Lower leg skin (tissue), 4 donors: ENCODE results near the gene CDH13. TPM values are rescaled to one million over a fixed set of nuclear protein-coding genes. Genes with fewer than 3 reads are reported as not detected.

Source experiments
- DNase-seq, 2 donors: peaks; one replicate each; pipeline ENCODE4 v3.0.0-alpha.2; 2019; ENCODE audit warnings: low spot score in 2 of 2
- H3K4me3 ChIP-seq: fragments of 200-600 bp; sonication (generic); 2 replicates; pipeline ENCODE4 v1.5.1; 2017; ENCODE audit warnings: mild to moderate bottlenecking, low read depth; ENCODE audit not compliant: poor library complexity, severe bottlenecking
- CTCF ChIP-seq, 3 donors: fragments of 450-650 bp; IDR thresholded peaks; one replicate each; pipeline ENCODE4 v1.5.1; 2016; ENCODE audit warnings: antibody characterized with exemption in 3 of 3, mild to moderate bottlenecking in 3 of 3, moderate library complexity in 2 of 3
- POLR2A ChIP-seq, 2 donors: fragments of 450-650 bp; IDR thresholded peaks; one replicate each; pipeline ENCODE4 v1.6.1; 2016 to 2017; ENCODE audit warnings: antibody characterized with exemption in 2 of 2, mild to moderate bottlenecking in 1 of 2, moderate library complexity in 1 of 2
- WGBS, 2 donors: methylation state at CpG; one replicate each; pipeline ENCODE4 v1.1.5; 2018; 5-methylcytosine and 5-hydroxymethylcytosine counted together
- intact Hi-C: fragments of 100-400 bp; cut with DNase I; formaldehyde crosslinking; loops from one replicate; pipeline ENCODE4 v1.15.0; 2023; ENCODE audit warnings: low total_unique reads
- total RNA-seq, 4 donors: library from RNA; depleted of rRNA; stranded (reverse); fragments of >200 nt; gene quantifications; one replicate each; pipeline ENCODE4 v1.1.0, GENCODE V29; 2016

CDH13 gene
- total RNA-seq, 4 donors from 2014 or later = 102 to 246 (median 155) TPM

- 67 to 73% methylated on average over 5 of the region's 5 CpGs for WGBS, 2 donors
- H3K4me3 ChIP-seq = no peak overlapping the region
- TF ChIP-seq POLR2A (IDR thresholded peaks at IDR 0.05) (no peak), CTCF (IDR thresholded peaks at IDR 0.05) (no peak)
- DNase-seq = no peak
- intact Hi-C loops = no loop called here
Measured at GRCh38 chr16:82741073-82741615, 114.4 kb downstream of the CDH13 start.

GRCh38 chr16:82744958-82745357, 118.2 kb downstream of the CDH13 start:
- intact Hi-C loops = no loop called here
- no peak for DNase-seq
- TF ChIP-seq POLR2A (IDR thresholded peaks at IDR 0.05) (no peak), CTCF (IDR thresholded peaks at IDR 0.05) (no peak)
- WGBS, 2 donors = 94 to 95% methylated on average over 7 of the region's 7 CpGs
- no peak overlapping the region for H3K4me3 ChIP-seq

DNA sequence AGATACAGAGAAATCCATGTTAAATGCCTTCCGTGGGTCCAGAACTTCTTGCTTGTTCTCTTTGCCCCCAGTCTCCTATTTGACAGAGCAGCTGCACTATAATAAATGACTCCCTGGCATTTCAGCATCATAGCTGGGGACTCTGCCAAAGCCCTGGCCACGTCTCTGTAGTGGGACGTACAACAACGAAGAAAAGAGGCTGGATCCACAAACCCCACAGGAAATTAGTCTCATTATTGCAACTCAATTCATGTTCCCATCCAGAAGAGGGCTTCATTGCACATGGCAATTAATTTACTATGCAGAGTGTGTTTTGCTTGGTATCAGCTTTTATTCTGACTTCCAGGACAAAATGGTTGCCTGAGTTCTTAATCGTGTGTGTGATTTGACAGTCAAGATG, 121.3 kb downstream of the CDH13 start:
- TF ChIP-seq CTCF (IDR thresholded peaks at IDR 0.05) = no peak
- no peak for TF ChIP-seq POLR2A (IDR thresholded peaks at IDR 0.05)
- DNase-seq = no peak
- 41 to 50% methylated on average over 5 of the region's 5 CpGs for WGBS, 2 donors
- H3K4me3 ChIP-seq = no peak overlapping the region
- intact Hi-C loops = no loop called here

DNA sequence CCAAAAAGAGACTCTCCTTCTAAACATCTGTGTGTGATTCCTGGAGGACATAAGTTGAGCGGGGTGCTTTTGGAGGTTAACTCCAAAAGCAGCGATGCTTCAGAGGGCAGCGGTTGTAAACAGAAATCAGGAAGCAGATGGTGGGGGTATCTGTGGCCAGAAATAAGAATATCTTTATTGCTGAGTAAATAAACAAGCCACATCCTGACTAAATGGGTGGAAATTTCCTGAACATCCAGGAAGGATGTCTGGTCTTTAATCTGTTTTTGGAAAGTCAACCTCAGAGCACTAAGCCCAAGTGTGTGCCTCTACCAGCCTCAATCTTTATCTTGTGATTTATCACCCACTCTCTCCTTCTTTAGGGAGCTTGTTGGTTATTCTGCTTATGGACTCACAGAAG, 123.3 kb downstream of the CDH13 start:
- no peak overlapping the region for H3K4me3 ChIP-seq
- 79 to 84% methylated on average over 3 of the region's 3 CpGs for WGBS, 2 donors
- DNase-seq = no peak
- intact Hi-C loops = no loop called here
- TF ChIP-seq POLR2A (IDR thresholded peaks at IDR 0.05) = no peak
- TF ChIP-seq CTCF (IDR thresholded peaks at IDR 0.05) = no peak

GRCh38 chr16:82751020-82751419, 124.3 kb downstream of the CDH13 start:
- TF ChIP-seq POLR2A (IDR thresholded peaks at IDR 0.05) = no peak
- no peak for TF ChIP-seq CTCF (IDR thresholded peaks at IDR 0.05)
- no peak for DNase-seq
- WGBS, 2 donors = 86 to 88% methylated on average over 2 of the region's 2 CpGs
- intact Hi-C loops = no loop called here
- H3K4me3 ChIP-seq = no peak overlapping the region

GRCh38 chr16:82752172-82752571, 125.4 kb downstream of the CDH13 start:
- TF ChIP-seq CTCF (IDR thresholded peaks at IDR 0.05) (no peak), POLR2A (IDR thresholded peaks at IDR 0.05) (no peak)
- H3K4me3 ChIP-seq = no peak overlapping the region
- WGBS, 2 donors = 92 to 94% methylated on average over 5 of the region's 5 CpGs
- intact Hi-C loops = no loop called here
- no peak for DNase-seq
